NCI-H2227 treated with DMSO at 0.1 percent for 48 hours (cell line): Measurements from ENCODE around the gene NXPE3.
"Not testable (repeated sequence)": the region's sequence is repeated elsewhere in the genome, so short reads cannot be mapped to it uniquely, and the experiment has no call there.

Experiments used
- DNase-seq: peaks from one replicate; lab custom pipeline; 2025; lab: John Stamatoyannopoulos, UW

NXPE3 gene

GRCh38 chr3:101851850-101852714 lies 73.1 kb downstream of the NXPE3 start:
- no peak for DNase-seq

GRCh38 chr3:101852983-101853840 lies 74.2 kb downstream of the NXPE3 start:
- DNase-seq, result no peak

- no peak for DNase-seq
These were observed 75.0 kb downstream of the NXPE3 start for GRCh38 chr3:101853982-101854381.

- DNase-seq, result no peak
These were observed 75.7 kb downstream of the NXPE3 start for GRCh38 chr3:101854608-101855304.

- no peak for DNase-seq
These were observed 78.3 kb downstream of the NXPE3 start for GRCh38 chr3:101857301-101857741.

- DNase-seq, result no peak
These were observed 79.5 kb downstream of the NXPE3 start for GRCh38 chr3:101858464-101859030.

GRCh38 chr3:101859882-101860448 lies 81.0 kb downstream of the NXPE3 start:
- no peak for DNase-seq

- no peak for DNase-seq
These were observed 82.3 kb downstream of the NXPE3 start for GRCh38 chr3:101861212-101861788.

GRCh38 chr3:101861789-101862415 lies 82.9 kb downstream of the NXPE3 start:
- no peak for DNase-seq

GRCh38 chr3:101862416-101863165 lies 83.6 kb downstream of the NXPE3 start:
- DNase-seq, result no peak

- not testable (repeated sequence) for DNase-seq
These were observed 85.9 kb downstream of the NXPE3 start for GRCh38 chr3:101864926-101865325.

GRCh38 chr3:101865751-101866509 lies 86.9 kb downstream of the NXPE3 start:
- no peak for DNase-seq

GRCh38 chr3:101867511-101867910 lies 88.5 kb downstream of the NXPE3 start:
- DNase-seq, result no peak

GRCh38 chr3:101867996-101868395 lies 89.0 kb downstream of the NXPE3 start:
- no peak for DNase-seq

- DNase-seq, result no peak
These were observed 89.8 kb downstream of the NXPE3 start for GRCh38 chr3:101868534-101869464.

- DNase-seq, result no peak
These were observed 91.1 kb downstream of the NXPE3 start for GRCh38 chr3:101870138-101870537.

GRCh38 chr3:101873619-101874018 lies 94.6 kb downstream of the NXPE3 start:
- DNase-seq, result no peak

GRCh38 chr3:101876142-101876541 lies 97.1 kb downstream of the NXPE3 start:
- DNase-seq, result no peak
